ENCODE results near the gene SPHK2.
"Not testable (repeated sequence)": the region's sequence is repeated elsewhere in the genome, so short reads cannot be mapped to it uniquely, and the experiment has no call there.

Gene SPHK2

DNA sequence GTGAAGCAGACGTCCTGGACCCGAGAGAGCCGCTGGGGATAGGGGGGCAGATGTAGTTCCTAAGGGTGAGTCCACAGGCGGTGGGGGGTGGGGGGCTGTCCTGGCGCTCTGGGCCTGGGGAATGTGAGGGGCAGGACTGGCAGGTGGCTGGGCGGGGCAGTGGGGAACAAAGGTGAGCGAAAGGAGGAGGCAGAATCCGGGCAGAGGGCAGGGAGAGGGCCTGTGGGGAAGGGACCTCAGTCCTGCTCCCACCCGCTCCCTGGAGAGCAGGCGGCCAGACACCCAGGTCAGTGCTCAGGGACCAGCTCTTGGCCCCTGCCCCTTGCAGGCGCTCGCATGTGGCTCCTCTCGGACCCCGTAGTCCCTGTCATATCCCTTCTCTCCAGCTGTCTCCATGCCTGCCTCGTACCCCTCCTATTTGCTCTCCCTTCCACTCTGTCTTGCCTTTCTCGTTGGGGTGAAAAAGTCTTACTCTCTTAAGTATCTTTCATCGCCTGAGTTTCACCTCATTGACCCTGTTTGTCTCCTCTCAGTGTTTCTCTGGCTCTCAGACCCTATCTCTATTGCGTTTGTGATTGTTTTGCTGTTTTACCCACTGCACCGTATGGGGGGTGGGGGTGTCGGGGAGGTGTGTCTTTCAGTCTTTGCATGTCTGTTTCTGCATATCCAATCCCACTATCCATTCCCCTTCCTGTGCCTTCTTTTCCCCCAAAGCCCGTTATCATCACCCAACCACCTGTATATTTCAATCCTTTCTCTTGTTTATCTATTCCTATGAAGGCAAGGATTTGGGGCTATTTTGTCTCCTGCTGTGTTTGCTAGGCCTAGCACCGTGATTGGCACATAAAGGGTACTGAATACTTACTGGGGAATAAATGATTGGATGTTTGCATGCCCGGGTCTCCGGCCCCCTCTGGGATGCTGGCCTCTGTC is 5.8 kb downstream of the SPHK2 start:
- DNase-seq (ENCODE audit: low spot score) = peak; percentile 30

DNA sequence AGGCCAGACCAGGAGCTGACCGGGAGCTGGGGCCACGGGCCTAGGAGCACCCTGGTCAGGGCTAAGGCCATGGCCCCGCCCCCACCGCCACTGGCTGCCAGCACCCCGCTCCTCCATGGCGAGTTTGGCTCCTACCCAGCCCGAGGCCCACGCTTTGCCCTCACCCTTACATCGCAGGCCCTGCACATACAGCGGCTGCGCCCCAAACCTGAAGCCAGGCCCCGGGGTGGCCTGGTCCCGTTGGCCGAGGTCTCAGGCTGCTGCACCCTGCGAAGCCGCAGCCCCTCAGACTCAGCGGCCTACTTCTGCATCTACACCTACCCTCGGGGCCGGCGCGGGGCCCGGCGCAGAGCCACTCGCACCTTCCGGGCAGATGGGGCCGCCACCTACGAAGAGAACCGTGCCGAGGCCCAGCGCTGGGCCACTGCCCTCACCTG is 6.6 kb downstream of the SPHK2 start:
- no peak for DNase-seq (ENCODE audit: low spot score)

DNA sequence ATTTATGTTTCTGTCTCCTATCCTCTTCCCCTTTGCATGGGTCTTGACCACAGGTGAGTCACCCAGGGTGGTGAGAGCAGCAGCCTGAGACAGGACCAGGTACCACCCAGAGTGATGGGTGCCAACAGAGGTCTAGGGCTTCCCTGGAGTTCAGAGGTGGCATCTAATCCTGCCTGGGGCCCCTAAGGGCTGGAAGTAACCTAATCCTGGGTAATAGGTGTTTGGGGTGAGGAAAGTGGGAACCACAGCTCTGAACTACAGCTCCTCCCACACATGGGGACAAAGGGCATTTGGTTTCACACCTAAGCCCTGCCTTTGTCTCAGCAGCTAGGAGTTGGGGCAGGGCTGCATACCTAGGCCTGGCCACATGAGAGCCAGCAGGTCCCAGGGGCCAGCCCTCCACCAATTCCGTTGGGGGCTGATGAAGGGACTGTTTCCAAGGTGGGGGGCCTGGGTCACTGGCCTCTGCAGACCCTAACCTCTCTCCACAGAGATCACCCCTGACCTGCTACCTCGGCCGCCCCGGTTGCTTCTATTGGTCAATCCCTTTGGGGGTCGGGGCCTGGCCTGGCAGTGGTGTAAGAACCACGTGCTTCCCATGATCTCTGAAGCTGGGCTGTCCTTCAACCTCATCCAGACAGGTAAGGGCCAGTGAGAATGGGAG is 8.0 kb downstream of the SPHK2 start:
- no peak for DNase-seq (ENCODE audit: low spot score)

DNA sequence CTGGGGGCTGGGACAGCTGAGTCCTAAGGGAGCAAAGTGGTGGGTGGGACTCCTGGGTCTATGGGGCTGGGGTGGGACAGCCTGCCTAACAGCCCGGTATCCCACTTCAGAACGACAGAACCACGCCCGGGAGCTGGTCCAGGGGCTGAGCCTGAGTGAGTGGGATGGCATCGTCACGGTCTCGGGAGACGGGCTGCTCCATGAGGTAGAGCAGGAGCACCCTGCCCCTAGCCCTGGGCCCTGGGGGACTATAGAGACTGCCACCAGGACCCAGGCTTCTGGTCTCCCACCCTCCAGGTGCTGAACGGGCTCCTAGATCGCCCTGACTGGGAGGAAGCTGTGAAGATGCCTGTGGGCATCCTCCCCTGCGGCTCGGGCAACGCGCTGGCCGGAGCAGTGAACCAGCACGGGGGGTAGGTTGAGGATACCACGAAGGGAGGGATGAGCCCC is 8.6 kb downstream of the SPHK2 start:
- DNase-seq (ENCODE audit: low spot score) = peak; percentile 6

DNA sequence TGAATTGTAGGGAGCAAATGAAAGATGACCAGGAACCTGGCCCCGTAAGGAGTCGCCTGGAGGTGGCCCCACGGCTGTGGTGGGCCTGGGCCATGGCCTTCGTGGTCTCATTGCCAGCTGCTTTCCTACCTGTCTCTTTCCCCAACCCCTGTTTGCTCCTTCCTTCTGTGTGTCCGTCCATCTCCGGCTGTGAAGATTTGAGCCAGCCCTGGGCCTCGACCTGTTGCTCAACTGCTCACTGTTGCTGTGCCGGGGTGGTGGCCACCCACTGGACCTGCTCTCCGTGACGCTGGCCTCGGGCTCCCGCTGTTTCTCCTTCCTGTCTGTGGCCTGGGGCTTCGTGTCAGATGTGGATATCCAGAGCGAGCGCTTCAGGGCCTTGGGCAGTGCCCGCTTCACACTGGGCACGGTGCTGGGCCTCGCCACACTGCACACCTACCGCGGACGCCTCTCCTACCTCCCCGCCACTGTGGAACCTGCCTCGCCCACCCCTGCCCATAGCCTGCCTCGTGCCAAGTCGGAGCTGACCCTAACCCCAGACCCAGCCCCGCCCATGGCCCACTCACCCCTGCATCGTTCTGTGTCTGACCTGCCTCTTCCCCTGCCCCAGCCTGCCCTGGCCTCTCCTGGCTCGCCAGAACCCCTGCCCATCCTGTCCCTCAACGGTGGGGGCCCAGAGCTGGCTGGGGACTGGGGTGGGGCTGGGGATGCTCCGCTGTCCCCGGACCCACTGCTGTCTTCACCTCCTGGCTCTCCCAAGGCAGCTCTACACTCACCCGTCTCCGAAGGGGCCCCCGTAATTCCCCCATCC is 9.4 kb downstream of the SPHK2 start:
- DNase-seq (ENCODE audit: low spot score) = no peak

DNA sequence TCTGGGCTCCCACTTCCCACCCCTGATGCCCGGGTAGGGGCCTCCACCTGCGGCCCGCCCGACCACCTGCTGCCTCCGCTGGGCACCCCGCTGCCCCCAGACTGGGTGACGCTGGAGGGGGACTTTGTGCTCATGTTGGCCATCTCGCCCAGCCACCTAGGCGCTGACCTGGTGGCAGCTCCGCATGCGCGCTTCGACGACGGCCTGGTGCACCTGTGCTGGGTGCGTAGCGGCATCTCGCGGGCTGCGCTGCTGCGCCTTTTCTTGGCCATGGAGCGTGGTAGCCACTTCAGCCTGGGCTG is 9.9 kb downstream of the SPHK2 start:
- DNase-seq (ENCODE audit: low spot score) = no peak

DNA sequence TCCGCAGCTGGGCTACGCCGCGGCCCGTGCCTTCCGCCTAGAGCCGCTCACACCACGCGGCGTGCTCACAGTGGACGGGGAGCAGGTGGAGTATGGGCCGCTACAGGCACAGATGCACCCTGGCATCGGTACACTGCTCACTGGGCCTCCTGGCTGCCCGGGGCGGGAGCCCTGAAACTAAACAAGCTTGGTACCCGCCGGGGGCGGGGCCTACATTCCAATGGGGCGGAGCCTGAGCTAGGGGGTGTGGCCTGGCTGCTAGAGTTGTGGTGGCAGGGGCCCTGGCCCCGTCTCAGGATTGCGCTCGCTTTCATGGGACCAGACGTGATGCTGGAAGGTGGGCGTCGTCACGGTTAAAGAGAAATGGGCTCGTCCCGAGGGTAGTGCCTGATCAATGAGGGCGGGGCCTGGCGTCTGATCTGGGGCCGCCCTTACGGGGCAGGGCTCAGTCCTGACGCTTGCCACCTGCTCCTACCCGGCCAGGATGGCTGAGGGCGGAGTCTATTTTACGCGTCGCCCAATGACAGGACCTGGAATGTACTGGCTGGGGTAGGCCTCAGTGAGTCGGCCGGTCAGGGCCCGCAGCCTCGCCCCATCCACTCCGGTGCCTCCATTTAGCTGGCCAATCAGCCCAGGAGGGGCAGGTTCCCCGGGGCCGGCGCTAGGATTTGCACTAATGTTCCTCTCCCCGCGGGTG is 10.4 kb downstream of the SPHK2 start:
- peak; percentile 44 for DNase-seq (ENCODE audit: low spot score)

DNA sequence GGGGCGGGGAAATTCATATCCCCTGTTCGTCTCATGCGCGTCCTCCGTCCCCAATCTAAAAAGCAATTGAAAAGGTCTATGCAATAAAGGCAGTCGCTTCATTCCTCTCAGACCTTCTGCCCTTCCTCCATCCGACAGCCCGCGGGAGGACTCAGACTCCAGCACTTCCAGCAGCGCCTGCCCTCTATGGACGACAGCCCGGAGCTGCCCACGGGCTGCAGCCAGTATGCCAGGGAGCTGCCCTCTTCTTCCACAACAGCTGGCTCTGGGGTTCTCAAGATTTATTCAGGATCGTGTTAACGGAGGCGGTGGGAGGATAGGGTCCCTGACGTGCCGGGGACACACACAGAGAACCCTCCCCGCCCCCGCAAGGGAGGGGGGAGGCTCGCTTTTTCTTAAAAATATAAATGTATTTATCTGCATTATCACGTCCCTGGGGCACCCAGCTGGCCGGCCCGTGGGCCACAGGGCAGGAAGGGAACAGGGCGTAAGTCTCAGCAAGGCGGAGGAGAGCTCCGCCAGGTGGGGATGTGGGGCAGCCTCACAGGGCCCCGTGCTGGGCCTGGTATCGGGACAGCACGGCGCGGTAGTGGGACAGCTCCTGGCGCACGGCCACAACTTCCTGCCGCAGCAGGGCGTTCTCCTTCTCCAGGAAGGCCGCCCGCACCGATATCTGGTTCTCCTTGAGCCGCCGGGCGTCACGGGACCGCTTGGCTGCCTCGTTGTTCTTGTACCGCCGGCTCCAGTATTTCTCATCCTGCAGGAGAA is 11.2 kb downstream of the SPHK2 start:
- peak; percentile 48 for DNase-seq (ENCODE audit: low spot score)

DNA sequence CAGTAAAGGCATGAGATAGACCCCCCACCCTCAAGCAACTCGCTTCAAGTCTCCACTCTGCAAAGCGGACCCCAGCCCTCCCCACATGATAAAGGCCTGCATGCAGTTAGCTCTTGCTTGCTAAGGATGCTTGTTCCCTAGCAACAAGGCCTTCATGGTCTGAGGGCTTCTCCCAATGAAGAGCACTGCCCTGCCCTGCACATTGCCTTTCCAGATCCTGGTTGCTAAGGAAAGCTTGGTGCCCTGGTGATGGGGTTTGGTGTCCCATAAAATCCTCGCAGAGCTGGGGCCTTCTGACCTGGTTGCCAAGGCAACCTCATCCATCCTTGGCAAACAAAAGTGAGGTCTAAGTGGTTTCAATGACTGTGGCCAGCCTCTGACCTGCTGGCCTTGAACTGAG is 11.9 kb downstream of the SPHK2 start:
- peak; percentile 29 for DNase-seq (ENCODE audit: low spot score)

DNA sequence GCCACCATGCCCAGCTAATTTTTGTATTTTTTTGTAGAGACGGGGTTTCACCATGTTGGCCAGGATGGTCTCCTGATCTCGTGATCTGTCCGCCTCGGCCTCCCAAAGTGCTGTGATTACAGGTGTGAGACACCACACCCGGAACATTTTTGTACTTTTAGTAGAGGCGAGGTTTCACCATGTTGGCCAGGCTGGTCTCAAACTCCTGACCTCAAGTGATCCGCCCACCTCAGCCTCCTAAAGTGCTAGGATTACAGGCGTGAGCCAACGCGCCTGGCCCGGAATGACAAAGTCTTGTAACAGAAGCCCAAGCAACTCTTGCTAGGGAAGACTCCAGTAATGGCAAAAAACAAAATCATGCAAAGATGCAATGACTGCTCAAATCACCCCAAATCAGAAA is 13.0 kb downstream of the SPHK2 start:
- not testable (repeated sequence) for DNase-seq (ENCODE audit: low spot score)

DNA sequence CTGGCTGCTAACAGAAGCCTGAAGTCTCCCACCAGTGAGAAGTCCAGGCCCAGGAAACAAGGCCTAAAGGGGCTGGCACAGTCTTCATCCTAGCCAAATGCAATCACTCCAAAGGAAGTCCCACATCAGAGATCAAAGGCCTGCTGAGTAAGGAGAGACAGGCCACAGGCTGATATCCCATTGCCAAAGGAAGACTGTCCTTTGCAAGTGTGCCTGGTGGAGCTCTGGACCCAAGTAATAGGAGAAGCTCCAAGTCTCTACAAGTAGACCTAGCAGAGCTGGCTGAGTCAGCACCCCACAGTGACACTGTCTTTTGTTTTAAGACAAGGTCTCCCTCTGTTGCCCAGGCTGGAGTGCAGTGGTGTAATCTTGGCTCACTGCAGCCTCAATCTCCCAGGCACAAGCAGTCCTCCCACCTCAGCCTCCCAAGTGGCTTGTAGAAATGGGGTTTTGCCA is 13.4 kb downstream of the SPHK2 start:
- no peak for DNase-seq (ENCODE audit: low spot score)

DNA sequence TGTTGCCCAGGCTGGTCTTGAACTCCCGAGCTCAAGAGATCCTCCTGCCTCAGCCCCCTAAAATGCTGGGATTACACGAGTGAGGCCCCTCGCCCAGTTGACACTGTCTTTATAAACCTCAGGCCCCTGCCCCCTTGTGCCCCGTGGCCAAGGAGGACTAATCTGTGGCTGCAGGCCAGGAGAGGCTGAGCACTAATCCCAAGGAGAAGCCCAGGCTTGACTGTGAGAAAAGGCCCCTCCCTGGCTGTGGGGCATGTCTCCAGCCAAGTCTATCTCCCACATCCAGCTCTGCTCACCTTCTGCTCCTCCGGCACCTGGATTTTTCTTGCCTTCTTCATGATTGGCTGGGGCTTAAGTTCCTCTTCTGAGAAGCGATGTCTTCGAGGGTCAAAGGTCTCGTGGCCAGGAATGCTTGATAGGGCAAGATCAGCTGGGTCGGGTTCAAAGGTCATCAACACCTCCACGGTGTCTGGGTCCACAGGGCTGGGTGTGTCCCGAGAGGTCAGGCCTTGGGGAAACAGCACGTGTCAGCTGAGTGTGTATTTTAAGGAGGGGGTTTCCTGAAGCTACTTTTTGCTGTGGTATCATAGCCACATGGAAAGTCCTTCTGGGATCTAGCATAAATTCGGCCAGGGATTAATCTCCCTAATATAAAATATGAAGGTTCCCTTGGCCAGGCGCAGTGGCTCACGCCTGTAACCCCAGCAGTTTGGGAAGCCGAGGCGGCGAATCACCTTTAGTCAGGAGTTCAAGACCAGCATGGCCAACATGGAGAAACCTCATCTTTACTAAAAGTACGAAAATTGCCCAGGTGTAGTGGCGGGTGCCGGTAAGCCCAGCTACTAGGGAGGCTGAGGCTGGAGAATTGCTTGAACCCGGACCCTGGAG is 14.1 kb downstream of the SPHK2 start:
- DNase-seq (ENCODE audit: low spot score) = peak; percentile 5

DNA sequence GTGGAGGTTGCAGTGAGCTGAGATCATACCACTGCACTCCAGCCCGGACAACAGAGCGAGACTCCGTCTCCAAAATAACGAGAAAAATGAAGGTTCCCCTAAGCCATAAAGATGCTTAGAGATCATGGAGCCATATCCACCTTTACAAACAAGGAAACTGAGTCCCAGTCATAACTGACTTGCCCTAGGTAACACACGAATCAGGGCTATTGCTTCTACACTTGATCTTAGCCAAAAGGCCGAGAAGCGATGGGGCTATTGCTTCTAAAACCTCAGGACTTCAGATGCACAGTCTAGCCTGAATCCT is 14.7 kb downstream of the SPHK2 start:
- DNase-seq (ENCODE audit: low spot score) = no peak

DNA sequence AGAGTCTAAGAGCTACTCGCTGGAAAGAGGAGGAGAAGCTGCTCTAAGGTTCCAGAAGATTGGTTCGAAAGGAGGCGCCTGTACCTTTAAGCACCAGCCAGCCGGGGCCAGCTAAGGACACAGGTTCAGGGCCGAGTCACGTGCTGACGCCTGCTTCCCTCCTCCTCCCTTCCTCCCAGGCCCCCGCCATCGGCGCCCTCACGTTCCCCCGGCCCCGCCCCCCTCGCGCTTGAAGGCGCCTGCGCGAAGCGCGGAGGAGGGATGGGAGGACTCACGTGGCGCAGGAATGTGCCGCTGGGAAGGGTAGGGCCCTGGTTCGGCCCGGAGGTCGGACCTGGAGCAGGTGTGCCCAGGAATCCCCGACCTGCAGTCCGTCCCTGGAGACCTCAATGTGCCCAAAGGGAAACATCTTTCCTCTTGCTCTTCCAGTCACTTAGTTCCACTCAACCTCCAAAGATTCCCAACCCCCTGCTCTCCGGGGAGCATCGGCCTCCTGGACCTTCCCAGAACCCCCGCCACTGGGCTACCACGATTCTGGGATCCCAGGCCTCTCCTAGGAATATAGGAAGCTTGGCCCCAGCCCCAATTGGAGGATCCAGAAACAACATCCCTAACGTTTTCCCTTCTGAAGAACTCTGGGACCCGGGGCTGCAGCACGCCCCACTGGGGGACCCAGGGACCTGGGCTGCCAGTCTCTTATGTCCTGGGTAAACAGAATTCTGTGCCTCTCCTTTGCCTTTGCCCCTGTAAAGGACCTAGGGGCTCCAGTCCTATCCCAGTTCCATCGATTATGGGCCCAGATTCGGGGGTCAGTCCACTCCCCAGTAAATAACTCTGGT is 15.3 kb downstream of the SPHK2 start:
- DNase-seq (ENCODE audit: low spot score) = peak; percentile 93

DNA sequence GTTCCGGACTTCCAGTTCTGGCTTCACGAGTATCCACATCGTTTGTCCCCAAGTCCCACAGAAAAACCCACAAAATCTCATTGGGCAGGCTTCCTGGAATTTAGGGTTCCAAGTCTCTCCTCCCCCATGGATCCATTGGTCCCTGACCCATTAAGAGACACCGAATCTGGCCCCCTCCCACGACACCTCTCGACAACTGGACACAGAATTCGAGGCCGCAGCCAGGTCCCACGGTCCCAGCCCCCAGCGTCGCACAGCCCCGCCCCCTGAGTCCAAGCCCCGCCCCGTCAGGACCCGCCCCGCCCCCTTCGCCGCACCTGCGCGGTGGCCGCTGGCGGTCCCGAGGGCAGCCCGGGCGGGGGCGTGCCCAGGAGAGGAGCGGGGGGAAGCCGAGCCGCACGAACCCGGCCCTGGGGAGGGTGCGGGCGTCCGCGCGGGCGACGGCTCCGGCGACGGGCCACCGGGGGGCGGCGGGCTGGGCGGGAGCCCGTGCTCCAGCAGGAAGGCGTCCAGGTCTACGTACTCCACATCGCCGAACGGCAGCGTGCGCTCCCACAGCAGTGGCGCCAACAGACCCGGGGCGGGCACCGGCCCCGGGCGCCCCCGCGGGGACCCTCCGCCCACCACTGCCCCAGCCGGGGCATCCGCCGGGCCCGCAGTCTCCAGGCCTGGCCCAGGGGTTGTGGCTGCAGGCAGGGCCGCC is 16.1 kb downstream of the SPHK2 start:
- DNase-seq (ENCODE audit: low spot score) = peak; percentile 62

DNA sequence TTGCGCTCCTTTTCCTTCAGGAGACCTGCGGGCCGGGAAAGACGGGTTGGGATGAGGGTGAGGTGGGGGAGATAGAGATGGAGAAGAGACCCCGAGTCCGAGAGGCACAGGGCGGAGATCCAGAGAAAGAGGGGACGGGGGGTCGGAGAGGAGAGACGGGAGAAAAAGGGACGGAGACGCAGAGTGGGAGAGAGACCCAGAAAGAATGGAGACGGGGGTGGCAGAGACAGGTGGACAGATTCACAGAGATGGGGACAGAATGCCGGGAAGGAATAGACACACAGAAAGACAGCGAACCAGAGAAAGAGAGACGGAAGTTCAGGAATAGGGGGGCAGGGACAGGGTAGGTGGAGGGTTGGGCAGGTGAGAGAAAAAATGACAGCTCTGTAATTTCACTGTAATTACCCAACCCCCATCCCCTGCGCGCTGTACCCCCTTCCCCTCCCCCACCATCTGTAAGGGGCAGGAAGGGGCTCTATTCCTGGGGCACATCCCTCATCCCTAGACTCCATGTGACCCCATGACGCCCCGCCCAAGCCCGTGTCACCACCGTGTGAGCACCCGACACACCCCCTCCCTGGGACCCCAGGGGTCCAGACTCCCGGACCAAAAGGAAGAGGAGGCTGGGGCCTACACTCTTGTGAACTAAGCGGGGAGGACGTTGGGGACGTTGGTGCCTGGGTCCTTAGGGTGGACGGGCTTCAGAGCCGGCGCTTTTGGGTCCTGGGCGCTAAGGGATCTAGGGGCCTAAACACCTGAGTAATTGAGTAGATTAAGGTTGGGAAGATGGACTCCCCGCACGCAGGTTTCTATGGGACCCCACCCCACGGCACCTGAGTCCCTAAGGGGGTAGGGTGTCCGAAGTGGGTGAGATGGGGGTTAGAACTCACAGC is 16.9 kb downstream of the SPHK2 start:
- peak; percentile 65 for DNase-seq (ENCODE audit: low spot score)

DNA sequence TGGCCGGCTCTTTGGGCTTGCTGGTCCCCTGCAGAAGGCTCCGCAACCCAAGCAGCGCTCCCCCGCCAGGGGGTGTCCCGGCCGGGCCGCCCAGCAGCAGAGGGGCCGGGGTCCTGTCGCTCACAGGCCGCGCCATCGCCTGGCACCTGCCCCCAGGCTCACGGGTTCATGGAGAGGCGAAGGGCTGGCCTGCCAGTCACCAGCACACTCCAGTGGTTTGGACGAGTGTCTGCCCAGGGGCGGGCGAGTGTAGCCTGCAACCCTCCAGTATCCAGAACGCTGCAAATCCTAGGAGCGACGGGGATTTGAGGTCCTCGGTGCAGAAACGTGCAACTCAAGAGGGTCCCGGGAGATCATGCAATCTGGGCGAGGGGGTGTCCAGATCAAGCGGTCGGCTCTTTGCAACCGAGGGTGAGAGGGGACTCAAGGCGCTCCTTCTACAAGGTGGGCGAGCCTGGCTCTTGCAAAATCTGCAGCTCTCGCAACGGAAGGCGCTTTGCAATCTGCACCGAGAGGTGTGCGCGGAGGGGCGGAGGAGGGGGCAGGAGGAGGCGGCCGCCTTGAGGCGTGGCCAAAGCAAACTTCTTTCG is 17.6 kb downstream of the SPHK2 start, which contains the start of gene DBP:
Gene DBP (minus strand): TSS at position 521 of the 590 bp plus-strand sequence. CDS start 385 bp downstream, at position 136.
- no peak for DNase-seq (ENCODE audit: low spot score)

Measured in pons (tissue), 1 donor.